OCI-LY1 (cell line): ENCODE data around the gene SLC35G3.

Source experiments
- H2AFZ ChIP-seq: fragments of 200-600 bp; sonication (generic), shearing (Covaris generic); 2 replicates; pipeline ENCODE4 v1.6.0; 2014; ENCODE audit warnings: antibody characterized with exemption, mild to moderate bottlenecking, low read length
- H3F3A ChIP-seq: fragments of 200-600 bp; sonication (generic), shearing (Covaris generic); 2 replicates; pipeline ENCODE4 v1.6.0; 2014; ENCODE audit warnings: mild to moderate bottlenecking, antibody characterized with exemption, low read length, moderate library complexity; ENCODE audit not compliant: insufficient read depth
- H3K27ac ChIP-seq: fragments of 200-600 bp; sonication (generic); 2 replicates; pipeline ENCODE4 v1.5.1; 2014; ENCODE audit warnings: low read length, mixed run types, mild to moderate bottlenecking, low read depth; ENCODE audit not compliant: poor library complexity, severe bottlenecking
- H3K27me3 ChIP-seq: fragments of 200-600 bp; sonication (generic); 2 replicates; pipeline ENCODE4 v1.6.0; 2014; ENCODE audit warnings: antibody characterized with exemption, mild to moderate bottlenecking, low read length, moderate library complexity; ENCODE audit not compliant: insufficient read depth
- H3K36me3 ChIP-seq: fragments of 200-600 bp; sonication (generic); 2 replicates; pipeline ENCODE4 v1.6.1; 2014; ENCODE audit warnings: mild to moderate bottlenecking, antibody characterized with exemption, low read length, moderate library complexity, mixed read lengths; ENCODE audit not compliant: insufficient read depth
- H3K4me1 ChIP-seq: fragments of 200-600 bp; sonication (generic); 2 replicates; pipeline ENCODE4 v1.5.1; 2014; ENCODE audit warnings: mild to moderate bottlenecking, low read length, moderate library complexity; ENCODE audit not compliant: insufficient read depth, severe bottlenecking
- H3K4me2 ChIP-seq: fragments of 200-600 bp; sonication (generic), shearing (Covaris generic); 2 replicates; pipeline ENCODE4 v1.6.1; 2014; ENCODE audit warnings: low read length
- H3K4me3 ChIP-seq: fragments of 200-600 bp; sonication (generic); 2 replicates; pipeline ENCODE4 v1.5.1; 2014; ENCODE audit warnings: low read length, low read depth, mild to moderate bottlenecking, mixed read lengths; ENCODE audit not compliant: poor library complexity, severe bottlenecking
- H3K79me2 ChIP-seq: fragments of 200-600 bp; shearing (Covaris generic); 2 replicates; pipeline ENCODE4 v1.6.1; 2016; ENCODE audit warnings: mixed run types, low read length, mixed read lengths; ENCODE audit not compliant: insufficient read depth
- H3K9ac ChIP-seq: fragments of 200-600 bp; sonication (generic), shearing (Covaris generic); 2 replicates; pipeline ENCODE4 v1.6.1; 2014; ENCODE audit warnings: mild to moderate bottlenecking, low read length, mixed read lengths
- H3K9me2 ChIP-seq: fragments of 200-600 bp; sonication (generic), shearing (Covaris generic); 2 replicates; pipeline ENCODE4 v1.6.1; 2014; ENCODE audit warnings: low read depth, mild to moderate bottlenecking, low read length, mixed read lengths
- H3K9me3 ChIP-seq: fragments of 200-600 bp; shearing (Covaris generic); 2 replicates; pipeline ENCODE4 v1.6.1; 2014; ENCODE audit warnings: low read length, mixed read lengths
- H4K20me1 ChIP-seq: fragments of 200-600 bp; sonication (generic), shearing (Covaris generic); 2 replicates; pipeline ENCODE4 v1.6.0; 2016; ENCODE audit warnings: mild to moderate bottlenecking, low read length; ENCODE audit not compliant: insufficient read depth
- EZH2 ChIP-seq: fragments of 200-600 bp; sonication (generic), shearing (Covaris generic); IDR thresholded peaks from 2 replicates; pipeline ENCODE4 v1.8.0; 2017; ENCODE audit warnings: borderline replicate concordance, mixed run types, mild to moderate bottlenecking, antibody characterized with exemption, low read length, moderate library complexity, mixed read lengths
- TF ChIP-seq, protein P1 (sequence below): fragments of 200-600 bp; sonication (generic), shearing (Covaris generic); IDR thresholded peaks from 2 replicates; pipeline ENCODE4 v1.5.1; 2017; ENCODE audit warnings: mild to moderate bottlenecking, antibody characterized with exemption, low read length, moderate library complexity, mixed read lengths

The SLC35G3 gene

GRCh38 chr17:35187481-35187880 lies 6.7 kb downstream of the SLC35G3 start:
- H3K27ac ChIP-seq, result no peak overlapping the region
- no peak overlapping the region for H3K4me2 ChIP-seq
- no peaks in the 10 kb centered on the region for H3K79me2 ChIP-seq
- H3K4me3 ChIP-seq, result no peak overlapping the region
- no peaks in the 10 kb centered on the region for H3K9me2 ChIP-seq
- H3K27me3 ChIP-seq, result no peaks in the 10 kb centered on the region; the same call in 1 of the 2 replicates
- no peaks in the 10 kb centered on the region for H3K36me3 ChIP-seq
- no peaks in the 10 kb centered on the region for H3K4me1 ChIP-seq
- no peaks in the 10 kb centered on the region for H4K20me1 ChIP-seq
- H2AFZ ChIP-seq, result no peak overlapping the region
- H3K9me3 ChIP-seq, result no peaks in the 10 kb centered on the region
- H3F3A ChIP-seq, result no peaks in the 10 kb centered on the region
- TF ChIP-seq, protein P1, sequence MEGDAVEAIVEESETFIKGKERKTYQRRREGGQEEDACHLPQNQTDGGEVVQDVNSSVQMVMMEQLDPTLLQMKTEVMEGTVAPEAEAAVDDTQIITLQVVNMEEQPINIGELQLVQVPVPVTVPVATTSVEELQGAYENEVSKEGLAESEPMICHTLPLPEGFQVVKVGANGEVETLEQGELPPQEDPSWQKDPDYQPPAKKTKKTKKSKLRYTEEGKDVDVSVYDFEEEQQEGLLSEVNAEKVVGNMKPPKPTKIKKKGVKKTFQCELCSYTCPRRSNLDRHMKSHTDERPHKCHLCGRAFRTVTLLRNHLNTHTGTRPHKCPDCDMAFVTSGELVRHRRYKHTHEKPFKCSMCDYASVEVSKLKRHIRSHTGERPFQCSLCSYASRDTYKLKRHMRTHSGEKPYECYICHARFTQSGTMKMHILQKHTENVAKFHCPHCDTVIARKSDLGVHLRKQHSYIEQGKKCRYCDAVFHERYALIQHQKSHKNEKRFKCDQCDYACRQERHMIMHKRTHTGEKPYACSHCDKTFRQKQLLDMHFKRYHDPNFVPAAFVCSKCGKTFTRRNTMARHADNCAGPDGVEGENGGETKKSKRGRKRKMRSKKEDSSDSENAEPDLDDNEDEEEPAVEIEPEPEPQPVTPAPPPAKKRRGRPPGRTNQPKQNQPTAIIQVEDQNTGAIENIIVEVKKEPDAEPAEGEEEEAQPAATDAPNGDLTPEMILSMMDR, result no peak
- no peak for TF ChIP-seq EZH2
- H3K9ac ChIP-seq, result no peak overlapping the region

- Histone ChIP-seq H2AFZ (no peak overlapping the region), H3K27ac (no peak overlapping the region), H3K9ac (no peak overlapping the region), H3K27me3 (no peaks in the 10 kb centered on the region; the same call in 1 of the 2 replicates), H3K4me2 (no peak overlapping the region), H3K36me3 (no peaks in the 10 kb centered on the region), H3F3A (no peaks in the 10 kb centered on the region), H4K20me1 (no peaks in the 10 kb centered on the region), H3K9me3 (no peaks in the 10 kb centered on the region), H3K4me1 (no peaks in the 10 kb centered on the region), H3K79me2 (no peaks in the 10 kb centered on the region), H3K9me2 (no peaks in the 10 kb centered on the region), H3K4me3 (no peak overlapping the region)
- TF ChIP-seq, protein P1, result no peak
- no peak for TF ChIP-seq EZH2
Measured at GRCh38 chr17:35185849-35186248, 8.3 kb downstream of the SLC35G3 start.

DNA sequence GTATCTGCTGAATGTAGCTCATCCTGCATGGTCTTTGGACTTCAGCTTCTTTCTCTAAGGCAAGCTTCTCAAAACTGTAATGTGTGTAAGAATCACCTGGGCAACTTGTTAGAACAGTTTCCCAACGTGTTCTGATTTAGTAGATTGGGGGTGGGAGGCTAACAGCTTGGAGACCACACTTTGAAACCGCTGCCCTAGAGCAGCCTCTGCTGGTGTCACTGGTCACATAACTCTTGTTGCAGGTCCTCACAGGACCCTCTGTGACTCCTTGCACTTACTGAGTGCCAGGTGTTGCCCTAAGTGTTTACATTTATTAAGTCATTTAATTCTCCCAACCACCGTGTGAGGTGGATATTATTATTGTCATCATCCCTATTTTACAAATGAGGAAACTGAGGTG lies 9.9 kb downstream of the SLC35G3 start:
- H3K9me3 ChIP-seq, result no peaks in the 10 kb centered on the region
- no peak overlapping the region for H3K4me3 ChIP-seq
- no peak overlapping the region for H3K4me2 ChIP-seq
- H3K9me2 ChIP-seq, result no peaks in the 10 kb centered on the region
- no peak overlapping the region for H2AFZ ChIP-seq
- H3K27me3 ChIP-seq, result no peaks in the 10 kb centered on the region; the same call in 1 of the 2 replicates
- H3K9ac ChIP-seq, result no peak overlapping the region
- no peaks in the 10 kb centered on the region for H3F3A ChIP-seq
- no peaks in the 10 kb centered on the region for H3K36me3 ChIP-seq
- H3K27ac ChIP-seq, result no peak overlapping the region
- no peaks in the 10 kb centered on the region for H3K4me1 ChIP-seq
- no peaks in the 10 kb centered on the region for H4K20me1 ChIP-seq
- H3K79me2 ChIP-seq, result no peaks in the 10 kb centered on the region
- TF ChIP-seq, protein P1, result no peak
- no peak for TF ChIP-seq EZH2
